Upper lobe of left lung (tissue), 4 donors: ENCODE measurements around the gene TSPEAR.

Source experiments
- CTCF ChIP-seq, 6 experiments: fragments of 450-650 bp in 4 of 6; fragments of 200-600 bp in 2 of 6; sonication (generic) in 2 of 6; IDR thresholded peaks; one replicate each; pipeline ENCODE4 v1.5.1; 2016 to 2019; ENCODE audit warnings: antibody characterized with exemption in 6 of 6
- EP300 ChIP-seq, 4 donors: sonication (generic); formaldehyde crosslinking; IDR thresholded peaks; one replicate each; pipeline ENCODE4 v1.5.1; 2017; ENCODE audit warnings: antibody characterized with exemption in 4 of 4, control low read depth in 2 of 4
- POLR2A ChIP-seq, 4 donors: fragments of 450-650 bp; IDR thresholded peaks; one replicate each; pipeline ENCODE4 v1.5.1; 2016 to 2017; ENCODE audit warnings: antibody characterized with exemption in 4 of 4, mild to moderate bottlenecking in 2 of 4

GRCh38 chr21:44708213-44708865 lies 3.0 kb downstream of the TSPEAR start:
- no peak for TF ChIP-seq CTCF (IDR thresholded peaks at IDR 0.05)
- no peak for TF ChIP-seq EP300 (IDR thresholded peaks at IDR 0.05)
- no peak for TF ChIP-seq POLR2A (IDR thresholded peaks at IDR 0.05)
